Subcutaneous adipose tissue (tissue), 4 donors: ENCODE data around the gene HADHB. TPM values are rescaled to one million over a fixed set of nuclear protein-coding genes. Genes with fewer than 3 reads are reported as not detected.

Experiments
- CTCF ChIP-seq: fragments of 450-650 bp; IDR thresholded peaks from one replicate; pipeline ENCODE4 v1.5.1; 2016; ENCODE audit warnings: low read depth, mild to moderate bottlenecking, control low read depth, antibody characterized with exemption, moderate library complexity
- total RNA-seq, 4 donors: library from RNA; depleted of rRNA; stranded (reverse); fragments of >200 nt; gene quantifications; one replicate each; pipeline ENCODE4 v1.1.0, GENCODE V29; 2016

HADHB gene
- 100 to 1,000 TPM; 125 to 226 (median 172) TPM for total RNA-seq

- no peak for TF ChIP-seq CTCF
These were observed at the start of gene HADHB, which contains the start of gene HADHA for GRCh38 chr2:26244309-26245230. TSS of gene HADHB (plus strand) at chr2:26244939. CDS start at chr2:26254255, 9,316 bp downstream. TSS of gene HADHA (minus strand) at chr2:26244632. CDS start at chr2:26244596, 36 bp downstream.

GRCh38 chr2:26195040-26195984 is 49.4 kb upstream of the HADHB start:
- no peak for TF ChIP-seq CTCF

GRCh38 chr2:26196683-26197418 is 47.9 kb upstream of the HADHB start:
- no peak for TF ChIP-seq CTCF

GRCh38 chr2:26197516-26197915 is 47.2 kb upstream of the HADHB start:
- no peak for TF ChIP-seq CTCF

- no peak for TF ChIP-seq CTCF
These were observed 41.7 kb upstream of the HADHB start for GRCh38 chr2:26202981-26203490.

GRCh38 chr2:26203906-26204305 is 40.8 kb upstream of the HADHB start:
- TF ChIP-seq CTCF, result no peak
